ENCODE results near the gene CBARP. TPM values are rescaled to one million over a fixed set of nuclear protein-coding genes. Genes with fewer than 3 reads are reported as not detected.
A peak's percentile ranks its signal among the peaks of the same experiment; 100 is the strongest.

Gene CBARP
- polyA plus RNA-seq, 1 of the 3 experiments (the other 2 are of a cell fraction): 5.1 TPM

- H3K4me3 ChIP-seq (ENCODE audit: low read depth in 2 of 2, low read length in 1 of 2): peak overlapping the region; percentile 59 to 87
- H3K27me3 ChIP-seq (ENCODE audit: insufficient read depth): no peaks in the 10 kb centered on the region
- peaks cover 12% of the 10 kb centered on the region; the same call in 1 of the 2 replicates for H3K79me2 ChIP-seq (ENCODE audit: insufficient read depth)
- CTCF ChIA-PET: interaction anchor here (0.7 to 5.7 kb wide), 6 partner anchors 9 to 1747 kb away, joined by 3 to 82 read pairs (median 4); no protein-coding TSS in a partner anchor
- peaks cover 34% of the 10 kb centered on the region for H3F3A ChIP-seq (replicated peaks; ENCODE audit: insufficient read depth)
- TF ChIP-seq EP300 (IDR thresholded peaks at IDR 0.05; ENCODE audit: borderline replicate concordance in 1 of 2, low read depth in 1 of 2, low read length in 1 of 2) (no peak), ZBTB33 (IDR thresholded peaks at IDR 0.05; ENCODE audit: borderline replicate concordance, low read depth) (no peak), MEF2A (IDR thresholded peaks at IDR 0.05; ENCODE audit: borderline replicate concordance, low read depth) (no peak), POLR2AphosphoS5 (IDR thresholded peaks at IDR 0.05; ENCODE audit: low read depth, low read length) (no peak), EZH2phosphoT487 (IDR thresholded peaks at IDR 0.05; ENCODE audit: borderline replicate concordance, low read depth) (no peak), TCF12 (IDR thresholded peaks at IDR 0.05) (no peak), FOSL2 (IDR thresholded peaks at IDR 0.05; ENCODE audit: borderline replicate concordance, low read depth) (peak; percentile 38; the same call in 1 of the 2 replicates)
- WGBS (ENCODE audit: low lambda C conversion rate): 88% methylated on average over 5 of the region's 39 CpGs
- 0 out of 2 replicates have a peak overlapping the region, but pooled peaks have one; percentile 25 for H3K9ac ChIP-seq
- H3K9me3 ChIP-seq: no peaks in the 10 kb centered on the region
- H3K27ac ChIP-seq (ENCODE audit: low read depth in 2 of 2, low read length in 1 of 2): peak overlapping the region; percentile 36 to 77; a peak in 3 of 4 replicates
- H3K4me2 ChIP-seq: peak overlapping the region; percentile 83
- H3K9me2 ChIP-seq: no peaks in the 10 kb centered on the region
- H4K20me1 ChIP-seq (ENCODE audit: insufficient read depth): peaks cover 24% of the 10 kb centered on the region
- peak; percentile 66 for DNase-seq
- H3K36me3 ChIP-seq (replicated peaks in 1 of 2; ENCODE audit: control insufficient read depth in 1 of 2, insufficient read depth in 2 of 2, low read length in 1 of 2): peaks cover 0 to 35% of the 10 kb centered on the region in 2 experiments
- POLR2A ChIA-PET: interaction anchor here (0.8 to 1.6 kb wide), 3 partner anchors 10 to 105 kb away, joined by 3 to 11 read pairs (median 6); partner anchors contain the start of gene CIRBP
- H3K4me1 ChIP-seq (ENCODE audit: control insufficient read depth in 1 of 2, insufficient read depth in 2 of 2, low read depth in 1 of 2, low read length in 1 of 2): peaks cover 5 to 25% of the 10 kb centered on the region in 2 experiments; a peak in 2 of 4 replicates
- no peak overlapping the region for H2AFZ ChIP-seq (ENCODE audit: low read depth)
These were observed 1.9 kb downstream of the CBARP start for GRCh38 chr19:1235625-1236538.

- TF ChIP-seq MXI1 (IDR thresholded peaks at IDR 0.05; ENCODE audit: low read depth, low read length): no peak
- TF ChIP-seq USF2 (IDR thresholded peaks at IDR 0.05; ENCODE audit: borderline replicate concordance, low read depth, low read length): no peak
- TF ChIP-seq PBX3 (IDR thresholded peaks at IDR 0.05): no peak
- TF ChIP-seq RFX5 (IDR thresholded peaks at IDR 0.05; ENCODE audit: low read length): no peak
- TF ChIP-seq GABPA (IDR thresholded peaks at IDR 0.05; ENCODE audit: low read depth): no peak
- no peak for TF ChIP-seq NFIC (IDR thresholded peaks at IDR 0.05; ENCODE audit: borderline replicate concordance)
- TF ChIP-seq REST (IDR thresholded peaks at IDR 0.05; ENCODE audit: low read depth, low read length): no peak
- no peak for TF ChIP-seq YY1 (IDR thresholded peaks at IDR 0.05; ENCODE audit: low read depth)
- H3K36me3 ChIP-seq (replicated peaks in 1 of 2; ENCODE audit: control insufficient read depth in 1 of 2, insufficient read depth in 2 of 2, low read length in 1 of 2): peaks cover 0 to 41% of the 10 kb centered on the region in 2 experiments
- ChIA-PET CTCF (interaction anchor here (1.0 to 5.7 kb wide), 2 partner anchors 9 to 13 kb away, joined by 5 to 82 read pairs; no protein-coding TSS in a partner anchor), POLR2A (no interaction called here)
- no peaks in the 10 kb centered on the region for H3K9me2 ChIP-seq
- DNase-seq: no peak
- H3F3A ChIP-seq (replicated peaks; ENCODE audit: insufficient read depth): peaks cover 33% of the 10 kb centered on the region
- H3K9me3 ChIP-seq: no peaks in the 10 kb centered on the region
- peaks cover 11% of the 10 kb centered on the region; the same call in 1 of the 2 replicates for H3K79me2 ChIP-seq (ENCODE audit: insufficient read depth)
- H3K4me3 ChIP-seq (ENCODE audit: low read depth in 2 of 2, low read length in 1 of 2): no peak overlapping the region
- H3K9ac ChIP-seq: no peak overlapping the region
- H2AFZ ChIP-seq (ENCODE audit: low read depth): no peak overlapping the region
- WGBS (ENCODE audit: low lambda C conversion rate): 98% methylated on average over 25 of the region's 43 CpGs
- H3K27me3 ChIP-seq (ENCODE audit: insufficient read depth): no peaks in the 10 kb centered on the region
- no peak overlapping the region for H3K27ac ChIP-seq (ENCODE audit: low read depth in 2 of 2, low read length in 1 of 2)
- H3K4me2 ChIP-seq: no peak overlapping the region
- H4K20me1 ChIP-seq (ENCODE audit: insufficient read depth): peaks cover 24% of the 10 kb centered on the region
- peaks cover 5 to 24% of the 10 kb centered on the region in 2 experiments; a peak in 2 of 4 replicates for H3K4me1 ChIP-seq (ENCODE audit: control insufficient read depth in 1 of 2, insufficient read depth in 2 of 2, low read depth in 1 of 2, low read length in 1 of 2)
These were observed 2.8 kb downstream of the CBARP start for GRCh38 chr19:1234955-1235380.

Data from SK-N-SH (cell line).